K562 (cell line): ENCODE measurements around the gene TRAPPC5. TPM values are rescaled to one million over a fixed set of nuclear protein-coding genes. Genes with fewer than 3 reads are reported as not detected.

Experiments
- CBFB ChIP-seq: sonication (generic); formaldehyde crosslinking; IDR thresholded peaks from 2 replicates; pipeline ENCODE4 v1.4.0; 2020; ENCODE audit warnings: mild to moderate bottlenecking, missing genetic modification reagents
- CHD4 ChIP-seq: fragments of 200-600 bp; sonication (generic); IDR thresholded peaks from 3 replicates; pipeline ENCODE4 v1.6.1; 2012; ENCODE audit warnings: low read depth, mild to moderate bottlenecking, mixed read lengths, low read length, inconsistent platforms; ENCODE audit not compliant: insufficient read depth, insufficient replicate concordance, poor library complexity, severe bottlenecking
- DACH1 ChIP-seq: fragments of 450-650 bp; IDR thresholded peaks from 2 replicates; pipeline ENCODE4 v1.6.1; 2018; ENCODE audit not compliant: partially characterized antibody
- DIDO1 ChIP-seq: fragments of 450-650 bp; IDR thresholded peaks from 2 replicates; pipeline ENCODE4 v1.6.1; 2016; ENCODE audit warnings: low read depth, missing biosample characterization, missing genetic modification characterization
- DLX4 ChIP-seq: fragments of 250-450 bp; sonication (Bioruptor Pico); IDR thresholded peaks from 2 replicates; pipeline ENCODE4 v1.6.1; 2021; ENCODE audit warnings: mild to moderate bottlenecking
- HMBOX1 ChIP-seq: sonication (generic); IDR thresholded peaks from 2 replicates; pipeline ENCODE4 v1.6.1; 2016
- MAX ChIP-seq: sonication (generic); formaldehyde crosslinking; IDR thresholded peaks from 2 replicates; pipeline ENCODE4 v1.9.0; 2022; ENCODE audit warnings: mild to moderate bottlenecking, missing genetic modification reagents
- NR2F6 ChIP-seq: fragments of 450-650 bp; formaldehyde crosslinking; IDR thresholded peaks from 2 replicates; pipeline ENCODE4 v1.4.0; 2020; ENCODE audit warnings: mild to moderate bottlenecking
- PHB ChIP-seq: fragments of 250-450 bp; sonication (Bioruptor Pico); IDR thresholded peaks from 2 replicates; pipeline ENCODE4 v1.5.0; 2021
- PML ChIP-seq: IDR thresholded peaks from 2 replicates; pipeline ENCODE4 v1.6.1; 2012; ENCODE audit warnings: low read length, inconsistent platforms
- POLR2H ChIP-seq: IDR thresholded peaks from 2 replicates; pipeline ENCODE4 v1.6.1; 2016; ENCODE audit warnings: missing genetic modification characterization, low read depth, mild to moderate bottlenecking, control low read depth, missing compliant biosample characterization, moderate library complexity
- RAD51 ChIP-seq: fragments of 450-650 bp; IDR thresholded peaks from 2 replicates; pipeline ENCODE4 v1.7.1; 2016; ENCODE audit warnings: low read depth, mild to moderate bottlenecking, borderline replicate concordance
- RBFOX2 ChIP-seq: fragments of 200-400 bp; formaldehyde crosslinking; IDR thresholded peaks from 2 replicates; pipeline ENCODE4 v1.6.1; 2017; ENCODE audit warnings: low read depth, mild to moderate bottlenecking, low read length, moderate library complexity
- SMAD3 ChIP-seq: fragments of 450-650 bp; formaldehyde crosslinking; conservative IDR thresholded peaks from 2 replicates; pipeline ENCODE4 v1.4.0; 2020; ENCODE audit warnings: mild to moderate bottlenecking
- SPI1 ChIP-seq: IDR thresholded peaks from 2 replicates; pipeline ENCODE4 v1.6.1; 2011; ENCODE audit warnings: low read depth, low read length, control low read depth, borderline replicate concordance
- TAL1 ChIP-seq: fragments of 450-650 bp; IDR thresholded peaks from 2 replicates; pipeline ENCODE4 v1.6.1; 2016; ENCODE audit warnings: mild to moderate bottlenecking
- TRIM25 ChIP-seq: fragments of 450-650 bp; IDR thresholded peaks from 2 replicates; pipeline ENCODE4 v1.7.0; 2016; ENCODE audit warnings: borderline replicate concordance
- TSC22D4 ChIP-seq: fragments of 450-650 bp; IDR thresholded peaks from 2 replicates; pipeline ENCODE4 v1.6.1; 2016; ENCODE audit warnings: missing genetic modification characterization, missing biosample characterization, control low read depth
- ZC3H4 ChIP-seq: sonication (generic); formaldehyde crosslinking; IDR thresholded peaks from 2 replicates; pipeline ENCODE4 v1.9.0; 2021; ENCODE audit warnings: missing genetic modification reagents, borderline replicate concordance
- ZNF224 ChIP-seq: sonication (generic); formaldehyde crosslinking; IDR thresholded peaks from 2 replicates; pipeline ENCODE4 v1.8.0; 2022; ENCODE audit warnings: mild to moderate bottlenecking, missing genetic modification reagents
- ZNF280B ChIP-seq: fragments of 250-450 bp; sonication (Bioruptor Pico); IDR thresholded peaks from 2 replicates; pipeline ENCODE4 v1.5.1; 2021; ENCODE audit warnings: mild to moderate bottlenecking
- ZNF644 ChIP-seq: fragments of 200-800 bp; sonication (Bioruptor generic); IDR thresholded peaks from 2 replicates; pipeline ENCODE4 v1.6.1; 2016; ENCODE audit warnings: low read depth, missing genetic modification characterization, missing compliant biosample characterization
- polyA plus RNA-seq, 8 experiments: library from polyadenylated mRNA; depleted of rRNA in 4 of 8; stranded (reverse) in 5 of 8; unstranded in 3 of 8; fragments of >200 nt; fragmentation: Nextera tagmentation in 2 of 8; fragmentation: Illumina TruSeq in 1 of 8; extraction: Ambion mirVana in 2 of 8; extraction: Trizol in 1 of 8; gene quantifications; 2 replicates each; pipeline versions ENCODE4 v1.2.1 to v1.2.3, GENCODE V29; 2011 to 2014; ENCODE audit warnings: inconsistent platforms in 1 of 8, missing spikeins in 1 of 8
- total RNA-seq, 7 experiments: library from RNA; depleted of rRNA in 6 of 7; stranded (reverse); fragments of >200 nt in 6 of 7; fragmentation: Illumina TruSeq in 2 of 7; extraction: Trizol in 2 of 7; gene quantifications; 2 replicates each; pipeline versions ENCODE4 v1.2.1 to v1.2.3, GENCODE V29; 2011 to 2021; ENCODE audit warnings: low replicate concordance in 1 of 7
- TF ChIP-seq, protein P1 (sequence below), 3 experiments: IDR thresholded peaks in 2 of 3; conservative IDR thresholded peaks in 1 of 3; 2 replicates each; pipeline ENCODE4 v1.5.1; 2011 to 2012; ENCODE audit warnings: low read length in 3 of 3, mild to moderate bottlenecking in 3 of 3, control low read depth in 2 of 3, improper control_type of control experiment in 1 of 3, inconsistent platforms in 1 of 3, low read depth in 1 of 3, mixed read lengths in 1 of 3, moderate library complexity in 1 of 3; ENCODE audit not compliant: insufficient read depth in 2 of 3

Gene TRAPPC5
- total and polyA plus RNA-seq, 9 of the 15 experiments (the other 6 are each of a cell fraction or from before 2014, with no cell fraction given) = 2.0 to 76.9 (median 29.3) TPM

DNA sequence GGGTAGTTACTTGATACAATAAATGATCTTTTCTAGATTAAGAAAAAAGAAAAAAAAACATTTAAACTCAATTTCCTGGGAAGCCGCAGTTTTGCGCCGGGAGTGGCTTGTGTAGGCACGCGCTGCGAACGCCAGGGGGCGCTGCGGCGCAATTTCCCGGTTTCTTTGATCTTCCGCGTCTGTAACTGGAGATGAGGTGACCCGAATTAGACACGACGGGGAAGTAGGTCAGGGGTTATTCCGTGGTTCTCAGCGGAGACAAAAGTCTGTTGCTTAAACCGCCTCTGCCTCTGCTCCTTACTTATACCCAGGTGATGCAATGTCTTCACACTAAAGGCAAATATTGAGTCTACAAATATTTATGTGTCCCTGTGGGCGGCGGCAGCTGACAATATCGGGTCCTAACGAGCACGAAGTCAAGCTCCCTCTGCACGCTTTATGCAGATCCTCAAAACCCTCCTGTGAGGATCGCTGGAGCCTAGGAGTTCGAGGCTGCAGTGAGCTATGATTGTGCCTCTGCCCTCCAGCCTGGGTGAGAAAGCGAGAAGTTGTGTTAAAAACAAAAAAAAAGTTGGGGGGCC lies 28.5 kb upstream of the TRAPPC5 start (continued):
- TF ChIP-seq SMAD3 (CRISPR knock-in tag) (no peak), DIDO1 (no peak), HMBOX1 (no peak), ZC3H4 (CRISPR knock-in tag) (no peak), TRIM25 (no peak), CHD4 (no peak), POLR2H (tag) (no peak), PML (no peak), PHB (no peak), MAX (CRISPR knock-in tag) (no peak), ZNF224 (CRISPR knock-in tag) (no peak), NR2F6 (CRISPR knock-in tag) (no peak), ZNF644 (tag) (no peak), RBFOX2 (no peak), ZNF280B (CRISPR knock-in tag) (no peak), DLX4 (CRISPR knock-in tag) (no peak), RAD51 (no peak), DACH1 (peak; percentile 46), CBFB (CRISPR knock-in tag) (no peak), TAL1 (no peak), SPI1 (no peak), TSC22D4 (tag) (no peak)
- TF ChIP-seq, protein P1, sequence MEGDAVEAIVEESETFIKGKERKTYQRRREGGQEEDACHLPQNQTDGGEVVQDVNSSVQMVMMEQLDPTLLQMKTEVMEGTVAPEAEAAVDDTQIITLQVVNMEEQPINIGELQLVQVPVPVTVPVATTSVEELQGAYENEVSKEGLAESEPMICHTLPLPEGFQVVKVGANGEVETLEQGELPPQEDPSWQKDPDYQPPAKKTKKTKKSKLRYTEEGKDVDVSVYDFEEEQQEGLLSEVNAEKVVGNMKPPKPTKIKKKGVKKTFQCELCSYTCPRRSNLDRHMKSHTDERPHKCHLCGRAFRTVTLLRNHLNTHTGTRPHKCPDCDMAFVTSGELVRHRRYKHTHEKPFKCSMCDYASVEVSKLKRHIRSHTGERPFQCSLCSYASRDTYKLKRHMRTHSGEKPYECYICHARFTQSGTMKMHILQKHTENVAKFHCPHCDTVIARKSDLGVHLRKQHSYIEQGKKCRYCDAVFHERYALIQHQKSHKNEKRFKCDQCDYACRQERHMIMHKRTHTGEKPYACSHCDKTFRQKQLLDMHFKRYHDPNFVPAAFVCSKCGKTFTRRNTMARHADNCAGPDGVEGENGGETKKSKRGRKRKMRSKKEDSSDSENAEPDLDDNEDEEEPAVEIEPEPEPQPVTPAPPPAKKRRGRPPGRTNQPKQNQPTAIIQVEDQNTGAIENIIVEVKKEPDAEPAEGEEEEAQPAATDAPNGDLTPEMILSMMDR (IDR thresholded peaks at IDR 0.05 in 2 of 3, conservative IDR thresholded peaks at IDR 0.05 in 1 of 3; ENCODE audit: insufficient read depth in 2 of 3, low read depth in 1 of 3, low read length in 3 of 3) = peak; percentile 88 to 99 (median 96)
